Thyroid gland (tissue), 4 donors: Measurements from ENCODE around the gene DET1.

ENCODE experiments used
- CTCF ChIP-seq, 6 experiments: fragments of 200-600 bp in 3 of 6; fragments of 450-650 bp in 3 of 6; sonication (generic) in 3 of 6; IDR thresholded peaks; one replicate each; pipeline ENCODE4 v1.5.1; 2016 to 2019; ENCODE audit warnings: antibody characterized with exemption in 6 of 6, mild to moderate bottlenecking in 2 of 6, inconsistent platforms in 1 of 6, moderate library complexity in 1 of 6
- POLR2A ChIP-seq, 2 donors: fragments of 450-650 bp; IDR thresholded peaks; one replicate each; pipeline ENCODE4 v1.6.1; 2017; ENCODE audit warnings: antibody characterized with exemption in 2 of 2, mild to moderate bottlenecking in 2 of 2, moderate library complexity in 1 of 2

DNA sequence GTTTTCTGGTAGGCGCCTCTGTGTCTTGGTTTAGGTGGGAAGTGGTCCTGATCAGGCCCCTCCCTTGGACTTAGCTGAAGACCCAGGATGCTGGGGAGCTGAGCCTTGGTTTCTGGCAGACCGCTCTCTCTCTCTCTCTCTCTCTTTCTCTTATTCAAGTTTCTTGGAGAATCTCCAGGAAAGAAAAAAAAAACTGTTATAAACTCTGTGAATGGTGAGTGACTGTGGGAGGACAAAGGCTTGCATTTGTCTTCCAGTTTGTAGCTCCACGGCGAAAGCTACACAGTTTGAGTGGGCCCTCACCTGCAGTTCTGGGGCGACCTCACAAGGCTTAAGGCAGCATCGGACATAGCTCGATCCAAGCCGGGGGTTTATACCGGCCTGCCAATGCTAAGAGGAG, 7.5 kb downstream of the DET1 start:
- TF ChIP-seq CTCF (IDR thresholded peaks at IDR 0.05) (no peak), POLR2A (IDR thresholded peaks at IDR 0.05) (no peak)
